GM12891 (cell line): ENCODE data around the gene SLC45A2.

ENCODE experiments used
- PAX5 ChIP-seq: IDR thresholded peaks from 2 replicates; pipeline ENCODE4 v1.6.1; 2011; ENCODE audit warnings: low read length, moderate library complexity, mild to moderate bottlenecking; ENCODE audit not compliant: insufficient read depth, severe bottlenecking
- POLR2A ChIP-seq: IDR thresholded peaks from 2 replicates; pipeline ENCODE4 v1.6.1; 2011; ENCODE audit warnings: low read depth, low read length, control low read depth
- POLR2AphosphoS5 ChIP-seq: IDR thresholded peaks from 2 replicates; pipeline ENCODE4 v1.6.1; 2011; ENCODE audit warnings: low read depth, low read length, control low read depth
- TAF1 ChIP-seq: IDR thresholded peaks from 2 replicates; pipeline ENCODE4 v1.6.1; 2011; ENCODE audit warnings: low read depth, low read length, control low read depth

GRCh38 chr5:34022121-34022705 lies 37.7 kb upstream of the SLC45A2 start:
- TF ChIP-seq TAF1 (no peak), POLR2A (no peak), POLR2AphosphoS5 (no peak), PAX5 (no peak)
